ENCODE results near the gene ZNF169.
"Not testable (repeated sequence)": the region's sequence is repeated elsewhere in the genome, so short reads cannot be mapped to it uniquely, and the experiment has no call there.

Gene ZNF169

GRCh38 chr9:94348754-94349153 is 89.7 kb downstream of the ZNF169 start:
- not testable (repeated sequence) for DNase-seq

Measured in C1 segment of cervical spinal cord (tissue), 14 donors.